Cardiac muscle cell (in vitro differentiated cells and primary cell): ENCODE results near the gene CAPN9. TPM values are rescaled to one million over a fixed set of nuclear protein-coding genes. Genes with fewer than 3 reads are reported as not detected.

ENCODE experiments used
- DNase-seq, 2 donors: peaks; one replicate each; pipeline versions ENCODE4 v3.0.0 to v3.0.0-alpha.2; 2010 to 2017; ENCODE audit warnings: low read depth in 1 of 2, low spot score in 1 of 2
- H3K27ac ChIP-seq: fragments of 200-600 bp; sonication (generic); 2 replicates; pipeline ENCODE4 v1.5.1; 2016
- H3K27me3 ChIP-seq: fragments of 200-600 bp; sonication (generic); 2 replicates; pipeline ENCODE4 v1.6.0; 2016; ENCODE audit warnings: control low read depth
- H3K36me3 ChIP-seq: fragments of 200-600 bp; sonication (generic); 2 replicates; pipeline ENCODE4 v1.5.1; 2016; ENCODE audit warnings: control low read depth
- H3K4me1 ChIP-seq: fragments of 200-600 bp; sonication (generic); 2 replicates; pipeline ENCODE4 v1.8.1; 2017; ENCODE audit warnings: low read depth, mild to moderate bottlenecking, mixed run types
- H3K4me3 ChIP-seq: fragments of 200-600 bp; sonication (generic); 2 replicates; pipeline ENCODE4 v1.5.1; 2016; ENCODE audit warnings: mild to moderate bottlenecking
- H3K9me3 ChIP-seq: fragments of 200-600 bp; sonication (generic); 2 replicates; pipeline ENCODE4 v1.5.1; 2017; ENCODE audit warnings: low read depth, mild to moderate bottlenecking, control low read depth
- polyA plus RNA-seq: library from polyadenylated mRNA; unstranded; fragments of >200 nt; fragmentation: Nextera tagmentation; extraction: Ambion mirVana; gene quantifications from 2 replicates; pipeline ENCODE4 v1.2.1, GENCODE V29; 2016
- total RNA-seq: library from RNA; depleted of rRNA; stranded (reverse); fragments of >200 nt; gene quantifications from 2 replicates; pipeline ENCODE4 v1.2.3, GENCODE V29; 2016
- TF ChIP-seq, protein P1 (sequence below): IDR thresholded peaks from 2 replicates; pipeline ENCODE4 v1.5.1; 2012; ENCODE audit warnings: low read depth, mild to moderate bottlenecking, low read length

The CAPN9 gene
- total and polyA plus RNA-seq, 2 experiments from 2014 or later = 0.12 to 0.87 TPM

GRCh38 chr1:230808281-230808872 lies 61.2 kb downstream of the CAPN9 start:
- no peaks in the 10 kb centered on the region for H3K9me3 ChIP-seq
- DNase-seq = no peak
- TF ChIP-seq, protein P1, sequence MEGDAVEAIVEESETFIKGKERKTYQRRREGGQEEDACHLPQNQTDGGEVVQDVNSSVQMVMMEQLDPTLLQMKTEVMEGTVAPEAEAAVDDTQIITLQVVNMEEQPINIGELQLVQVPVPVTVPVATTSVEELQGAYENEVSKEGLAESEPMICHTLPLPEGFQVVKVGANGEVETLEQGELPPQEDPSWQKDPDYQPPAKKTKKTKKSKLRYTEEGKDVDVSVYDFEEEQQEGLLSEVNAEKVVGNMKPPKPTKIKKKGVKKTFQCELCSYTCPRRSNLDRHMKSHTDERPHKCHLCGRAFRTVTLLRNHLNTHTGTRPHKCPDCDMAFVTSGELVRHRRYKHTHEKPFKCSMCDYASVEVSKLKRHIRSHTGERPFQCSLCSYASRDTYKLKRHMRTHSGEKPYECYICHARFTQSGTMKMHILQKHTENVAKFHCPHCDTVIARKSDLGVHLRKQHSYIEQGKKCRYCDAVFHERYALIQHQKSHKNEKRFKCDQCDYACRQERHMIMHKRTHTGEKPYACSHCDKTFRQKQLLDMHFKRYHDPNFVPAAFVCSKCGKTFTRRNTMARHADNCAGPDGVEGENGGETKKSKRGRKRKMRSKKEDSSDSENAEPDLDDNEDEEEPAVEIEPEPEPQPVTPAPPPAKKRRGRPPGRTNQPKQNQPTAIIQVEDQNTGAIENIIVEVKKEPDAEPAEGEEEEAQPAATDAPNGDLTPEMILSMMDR = no peak
- no peaks in the 10 kb centered on the region for H3K4me1 ChIP-seq
- H3K27me3 ChIP-seq = peaks cover 5% of the 10 kb centered on the region
- no peak overlapping the region for H3K27ac ChIP-seq
- H3K36me3 ChIP-seq = no peaks in the 10 kb centered on the region
- H3K4me3 ChIP-seq = no peak overlapping the region

DNA sequence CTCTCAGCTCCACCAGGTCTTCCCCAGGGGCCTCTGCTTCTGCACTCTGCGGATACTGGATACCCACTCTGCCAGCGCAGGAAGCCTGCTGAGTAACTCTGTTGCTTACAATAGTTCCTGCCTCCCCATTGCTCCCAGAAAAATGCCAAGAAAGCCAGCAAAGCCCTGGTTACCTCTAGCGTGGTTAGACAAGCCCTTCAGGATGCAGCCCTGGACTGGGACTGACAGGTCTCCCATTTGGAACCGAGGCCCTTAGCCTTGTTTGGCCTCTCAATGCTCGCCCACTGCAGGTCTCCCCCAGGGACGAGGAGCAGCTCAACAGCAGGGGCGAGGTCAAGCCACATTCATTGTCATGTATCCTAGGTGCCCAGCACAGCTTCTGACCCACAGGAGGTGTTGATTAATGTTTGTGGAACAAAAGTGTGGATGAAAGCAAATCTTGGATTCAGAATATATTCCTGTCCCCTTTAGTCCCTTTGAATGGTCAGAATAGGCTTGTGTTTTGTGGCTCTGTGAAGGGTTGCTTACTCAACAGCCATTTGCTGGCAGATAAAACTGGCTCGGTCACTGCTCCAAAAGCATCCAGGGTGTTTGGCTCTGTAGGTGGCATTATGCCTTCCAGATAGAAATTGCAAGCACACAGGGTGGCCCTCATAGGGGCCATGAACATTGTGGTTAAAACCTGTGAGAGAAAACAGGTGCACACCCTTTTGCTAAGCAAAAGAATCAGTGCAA lies 62.2 kb downstream of the CAPN9 start:
- H3K4me3 ChIP-seq = no peak overlapping the region
- peaks cover 5% of the 10 kb centered on the region for H3K27me3 ChIP-seq
- no peaks in the 10 kb centered on the region for H3K9me3 ChIP-seq
- H3K36me3 ChIP-seq = no peaks in the 10 kb centered on the region
- H3K4me1 ChIP-seq = no peaks in the 10 kb centered on the region
- DNase-seq = no peak
- TF ChIP-seq, protein P1 = no peak
- no peak overlapping the region for H3K27ac ChIP-seq

- no peaks in the 10 kb centered on the region for H3K4me1 ChIP-seq
- no peak overlapping the region for H3K27ac ChIP-seq
- DNase-seq = no peak
- TF ChIP-seq, protein P1 = no peak
- H3K4me3 ChIP-seq = no peak overlapping the region
- H3K9me3 ChIP-seq = no peaks in the 10 kb centered on the region
- H3K36me3 ChIP-seq = no peaks in the 10 kb centered on the region
- peaks cover 3% of the 10 kb centered on the region for H3K27me3 ChIP-seq
Measured at GRCh38 chr1:230812568-230812967, 65.4 kb downstream of the CAPN9 start.

GRCh38 chr1:230814949-230815692 lies 67.9 kb downstream of the CAPN9 start:
- TF ChIP-seq, protein P1 = no peak
- DNase-seq = no peak
- Histone ChIP-seq H3K9me3 (no peaks in the 10 kb centered on the region), H3K27me3 (no peaks in the 10 kb centered on the region), H3K36me3 (no peaks in the 10 kb centered on the region), H3K4me1 (no peaks in the 10 kb centered on the region), H3K27ac (no peak overlapping the region), H3K4me3 (no peak overlapping the region)

- no peaks in the 10 kb centered on the region for H3K4me1 ChIP-seq
- H3K9me3 ChIP-seq = no peaks in the 10 kb centered on the region
- TF ChIP-seq, protein P1 = no peak
- H3K4me3 ChIP-seq = no peak overlapping the region
- H3K36me3 ChIP-seq = no peaks in the 10 kb centered on the region
- no peak overlapping the region for H3K27ac ChIP-seq
- DNase-seq = no peak
- no peaks in the 10 kb centered on the region for H3K27me3 ChIP-seq
Measured at GRCh38 chr1:230816018-230816417, 68.8 kb downstream of the CAPN9 start.
